ENCODE measurements around the gene PACRG. TPM values are rescaled to one million over a fixed set of nuclear protein-coding genes. Genes with fewer than 3 reads are reported as not detected.

Gene PACRG
- total RNA-seq, 2 donors from 2014 or later, result 1.7 TPM; not detected in 1

GRCh38 chr6:162846723-162847122 is 118.9 kb downstream of the PACRG start:
- H3K36me3 ChIP-seq, result no peaks in the 10 kb centered on the region
- H3K9me3 ChIP-seq, result no peaks in the 10 kb centered on the region
- H3K27me3 ChIP-seq, result no peaks in the 10 kb centered on the region
- intact Hi-C loops (cut with DNase I), result no loop called here
- H3K9ac ChIP-seq (ENCODE audit: low read depth in 2 of 2, low read length in 2 of 2), result no peak overlapping the region
- H3K27ac ChIP-seq, result no peak overlapping the region
- no peak for TF ChIP-seq CTCF (IDR thresholded peaks at IDR 0.05)
- H3K4me3 ChIP-seq, result no peak overlapping the region
- no peaks in the 10 kb centered on the region for H3K4me1 ChIP-seq
- no peak for DNase-seq

GRCh38 chr6:162849269-162849668 is 121.5 kb downstream of the PACRG start:
- H3K36me3 ChIP-seq, result no peaks in the 10 kb centered on the region
- no peaks in the 10 kb centered on the region for H3K27me3 ChIP-seq
- no peaks in the 10 kb centered on the region for H3K9me3 ChIP-seq
- intact Hi-C loops (cut with DNase I), result no loop called here
- no peak for TF ChIP-seq CTCF (IDR thresholded peaks at IDR 0.05)
- H3K4me1 ChIP-seq, result no peaks in the 10 kb centered on the region
- H3K27ac ChIP-seq, result no peak overlapping the region
- DNase-seq, result no peak
- H3K9ac ChIP-seq (ENCODE audit: low read depth in 2 of 2, low read length in 2 of 2), result no peak overlapping the region
- H3K4me3 ChIP-seq, result no peak overlapping the region

GRCh38 chr6:162852192-162852591 is 124.4 kb downstream of the PACRG start:
- TF ChIP-seq CTCF (IDR thresholded peaks at IDR 0.05), result no peak
- no peaks in the 10 kb centered on the region for H3K36me3 ChIP-seq
- H3K9ac ChIP-seq (ENCODE audit: low read depth in 2 of 2, low read length in 2 of 2), result no peak overlapping the region
- intact Hi-C loops (cut with DNase I), result no loop called here
- H3K27me3 ChIP-seq, result no peaks in the 10 kb centered on the region
- DNase-seq, result no peak
- no peaks in the 10 kb centered on the region for H3K4me1 ChIP-seq
- H3K9me3 ChIP-seq, result no peaks in the 10 kb centered on the region
- H3K27ac ChIP-seq, result no peak overlapping the region
- H3K4me3 ChIP-seq, result no peak overlapping the region

- H3K9me3 ChIP-seq, result no peaks in the 10 kb centered on the region
- no peak overlapping the region for H3K27ac ChIP-seq
- no peak overlapping the region for H3K9ac ChIP-seq (ENCODE audit: low read depth in 2 of 2, low read length in 2 of 2)
- intact Hi-C loops (cut with DNase I), result no loop called here
- TF ChIP-seq CTCF (IDR thresholded peaks at IDR 0.05), result no peak
- no peaks in the 10 kb centered on the region for H3K36me3 ChIP-seq
- no peaks in the 10 kb centered on the region for H3K4me1 ChIP-seq
- H3K4me3 ChIP-seq, result no peak overlapping the region
- no peaks in the 10 kb centered on the region for H3K27me3 ChIP-seq
- DNase-seq, result no peak
These were observed 125.2 kb downstream of the PACRG start for GRCh38 chr6:162852840-162853577.

GRCh38 chr6:162854228-162854627 is 126.5 kb downstream of the PACRG start:
- no peaks in the 10 kb centered on the region for H3K27me3 ChIP-seq
- no peaks in the 10 kb centered on the region for H3K9me3 ChIP-seq
- intact Hi-C loops (cut with DNase I), result no loop called here
- H3K4me3 ChIP-seq, result no peak overlapping the region
- DNase-seq, result no peak
- TF ChIP-seq CTCF (IDR thresholded peaks at IDR 0.05), result no peak
- no peaks in the 10 kb centered on the region for H3K36me3 ChIP-seq
- no peak overlapping the region for H3K27ac ChIP-seq
- no peak overlapping the region for H3K9ac ChIP-seq (ENCODE audit: low read depth in 2 of 2, low read length in 2 of 2)
- no peaks in the 10 kb centered on the region for H3K4me1 ChIP-seq
